PC-3 (cell line): ENCODE results near the gene MMP23B. TPM values are rescaled to one million over a fixed set of nuclear protein-coding genes. Genes with fewer than 3 reads are reported as not detected.

Experiments used
- ATAC-seq: fragments of 200-7000 bp; cut with Tn5 transposase; 2 replicates; pipeline ENCODE4 v1.9.1; 2020; ENCODE audit warnings: mild to moderate bottlenecking, moderate library complexity
- BruUV-seq: library from RNA; stranded (reverse); fragments of 400-500 nt; replicated peaks from 2 replicates; lab custom pipeline; 2021; lab: Mats Ljungman, UMichigan
- CTCF ChIA-PET: fragments of 300-600 bp; sonication (Branson Sonifier 250); formaldehyde crosslinking; loops from one replicate; lab custom pipeline; 2022; ENCODE audit warnings: antibody characterized with exemption; lab: Charles Lee
- POLR2A ChIA-PET: fragments of 300-600 bp; sonication (Branson Sonifier 250); formaldehyde crosslinking; loops from one replicate; lab custom pipeline; 2022; ENCODE audit warnings: antibody characterized with exemption; ENCODE audit not compliant: unreplicated experiment; lab: Charles Lee
- DNase-seq: peaks from one replicate; pipeline ENCODE4 v3.0.0-alpha.2; 2015
- H2AFZ ChIP-seq: fragments of 300-600 bp; sonication (generic); 2 replicates; pipeline ENCODE4 v1.6.0; 2016; ENCODE audit warnings: antibody characterized with exemption, low read length
- H3F3A ChIP-seq: fragments of 300-600 bp; sonication (generic); one replicate; pipeline ENCODE4 v1.6.0; 2017; ENCODE audit warnings: antibody characterized with exemption, low read length, control low read depth, mild to moderate bottlenecking; ENCODE audit not compliant: unreplicated experiment
- H3K27ac ChIP-seq: fragments of 300-600 bp; sonication (generic); 2 replicates; pipeline ENCODE4 v1.5.1; 2016; ENCODE audit warnings: mild to moderate bottlenecking, low read length
- H3K27me3 ChIP-seq: fragments of 300-600 bp; sonication (generic); 2 replicates; pipeline ENCODE4 v1.6.1; 2016; ENCODE audit warnings: low read length, mixed read lengths
- H3K36me3 ChIP-seq: fragments of 300-600 bp; sonication (generic); 2 replicates; pipeline ENCODE4 v1.6.1; 2016; ENCODE audit warnings: low read depth, mixed run types, low read length, mixed read lengths
- H3K4me1 ChIP-seq: fragments of 300-600 bp; sonication (generic); 2 replicates; pipeline ENCODE4 v1.5.1; 2016; ENCODE audit warnings: low read length; ENCODE audit not compliant: insufficient read depth
- H3K4me2 ChIP-seq: fragments of 300-600 bp; sonication (generic); 2 replicates; pipeline ENCODE4 v1.6.0; 2016; ENCODE audit warnings: low read length
- H3K4me3 ChIP-seq: fragments of 300-600 bp; sonication (generic); 2 replicates; pipeline ENCODE4 v1.5.1; 2016; ENCODE audit warnings: mild to moderate bottlenecking, low read length, mixed read lengths
- H3K79me2 ChIP-seq: fragments of 300-600 bp; sonication (generic); 2 replicates; pipeline ENCODE4 v1.6.1; 2017; ENCODE audit warnings: low read length, mixed read lengths
- H3K9ac ChIP-seq: fragments of 300-600 bp; sonication (generic); 2 replicates; pipeline ENCODE4 v1.6.0; 2016; ENCODE audit warnings: mild to moderate bottlenecking, low read length
- H3K9me2 ChIP-seq: fragments of 300-600 bp; sonication (generic); replicated peaks from 2 replicates; pipeline ENCODE4 v1.6.1; 2016; ENCODE audit warnings: mixed run types, low read length, mixed read lengths
- H3K9me3 ChIP-seq: fragments of 300-600 bp; sonication (generic); 2 replicates; pipeline ENCODE4 v1.6.1; 2016; ENCODE audit warnings: low read length, mixed read lengths
- H4K20me1 ChIP-seq: fragments of 300-600 bp; sonication (generic); 2 replicates; pipeline ENCODE4 v1.6.1; 2016; ENCODE audit warnings: low read length, mixed read lengths
- CTCF ChIP-seq: fragments of 300-600 bp; sonication (generic); conservative IDR thresholded peaks from 2 replicates; pipeline ENCODE4 v1.5.1; 2017; ENCODE audit warnings: antibody characterized with exemption, low read depth, mild to moderate bottlenecking, low read length
- EZH2 ChIP-seq: fragments of 300-600 bp; sonication (generic); IDR thresholded peaks from one replicate; pipeline ENCODE4 v1.6.1; 2017; ENCODE audit warnings: antibody characterized with exemption, mild to moderate bottlenecking, low read length; ENCODE audit not compliant: unreplicated experiment
- EZH2phosphoT487 ChIP-seq: fragments of 300-600 bp; sonication (generic); IDR thresholded peaks from 2 replicates; pipeline ENCODE4 v1.6.1; 2018; ENCODE audit warnings: mild to moderate bottlenecking, antibody characterized with exemption, low read length, borderline replicate concordance
- intact Hi-C: fragments of 100-400 bp; cut with micrococcal nuclease; formaldehyde crosslinking; loops from 2 replicates; pipeline ENCODE4 v1.9.0; 2023
- total RNA-seq: library from RNA; depleted of rRNA; stranded (reverse); fragments of >200 nt; gene quantifications from 2 replicates; pipeline ENCODE4 v1.2.3, GENCODE V29; 2014

Gene MMP23B
- total RNA-seq, 1 experiment from 2014 or later = 28.4 TPM

- intact Hi-C loops = no loop called here
- Histone ChIP-seq H2AFZ (no peak overlapping the region), H3K4me3 (no peak overlapping the region), H3K4me1 (no peaks in the 10 kb centered on the region), H3K9me2 (no peaks in the 10 kb centered on the region), H4K20me1 (no peaks in the 10 kb centered on the region; the same call in 1 of the 2 replicates), H3K4me2 (no peak overlapping the region), H3K79me2 (no peaks in the 10 kb centered on the region), H3K9me3 (no peaks in the 10 kb centered on the region), H3K36me3 (no peaks in the 10 kb centered on the region), H3K27ac (no peak overlapping the region), H3K27me3 (no peaks in the 10 kb centered on the region), H3F3A (no peaks in the 10 kb centered on the region), H3K9ac (no peak overlapping the region)
- BruUV-seq = no TSS peak
- no peak for ATAC-seq
- POLR2A ChIA-PET = no interaction called here
- DNase-seq = no peak
- CTCF ChIA-PET = no interaction called here
- no peak for TF ChIP-seq CTCF
- TF ChIP-seq EZH2 = no peak
- TF ChIP-seq EZH2phosphoT487 = no peak
Observed at GRCh38 chr1:1626207-1627141, 5.5 kb upstream of the MMP23B start.

GRCh38 chr1:1627261-1627828 lies 4.6 kb upstream of the MMP23B start:
- ChIA-PET CTCF (no interaction called here), POLR2A (interaction anchor here (0.6 kb wide), 1 partner anchor 131 kb away, joined by 4 read pairs; no protein-coding TSS in a partner anchor)
- H3K9ac ChIP-seq = no peak overlapping the region
- intact Hi-C loops = no loop called here
- ATAC-seq (no peak), DNase-seq (no peak)
- H3K9me3 ChIP-seq = no peaks in the 10 kb centered on the region
- no peak for TF ChIP-seq EZH2
- TF ChIP-seq EZH2phosphoT487 = no peak
- TF ChIP-seq CTCF = no peak
- no peak overlapping the region for H3K27ac ChIP-seq
- H4K20me1 ChIP-seq = no peaks in the 10 kb centered on the region; the same call in 1 of the 2 replicates
- no peaks in the 10 kb centered on the region for H3K27me3 ChIP-seq
- no peaks in the 10 kb centered on the region for H3F3A ChIP-seq
- H3K4me3 ChIP-seq = no peak overlapping the region
- BruUV-seq = TSS peak; percentile 36
- no peak overlapping the region for H2AFZ ChIP-seq
- H3K4me2 ChIP-seq = no peak overlapping the region
- no peaks in the 10 kb centered on the region for H3K79me2 ChIP-seq
- H3K9me2 ChIP-seq = no peaks in the 10 kb centered on the region
- H3K4me1 ChIP-seq = peaks cover 7% of the 10 kb centered on the region; the same call in 1 of the 2 replicates
- no peaks in the 10 kb centered on the region for H3K36me3 ChIP-seq
